Mesothelial cell of epicardium (in vitro differentiated cells): ENCODE measurements around the gene CRYBB1. TPM values are rescaled to one million over a fixed set of nuclear protein-coding genes. Genes with fewer than 3 reads are reported as not detected.

Experiments used
- DNase-seq, 2 experiments: peaks; one replicate each; pipeline ENCODE4 v3.0.0; 2021; ENCODE audit warnings: low spot score in 2 of 2; ENCODE audit not compliant: unreplicated experiment in 2 of 2
- H3K27ac Mint-ChIP-seq: 2 replicates; pipeline ENCODE4 v1.8.0; 2021; ENCODE audit warnings: mixed read lengths
- H3K27me3 Mint-ChIP-seq: 2 replicates; pipeline ENCODE4 v1.8.0; 2021; ENCODE audit warnings: low read depth, mixed read lengths
- H3K36me3 Mint-ChIP-seq: 2 replicates; pipeline ENCODE4 v1.8.0; 2021; ENCODE audit warnings: mixed read lengths
- H3K4me1 Mint-ChIP-seq: 2 replicates; pipeline ENCODE4 v1.8.0; 2021; ENCODE audit warnings: mixed read lengths
- H3K4me3 Mint-ChIP-seq: 2 replicates; pipeline ENCODE4 v1.8.0; 2021; ENCODE audit warnings: mild to moderate bottlenecking, moderate library complexity, mixed read lengths
- H3K9me3 Mint-ChIP-seq: 2 replicates; pipeline ENCODE4 v1.8.0; 2021; ENCODE audit warnings: mixed read lengths
- total RNA-seq: library from RNA; stranded (reverse); gene quantifications from 3 replicates; pipeline ENCODE4 v1.2.1, GENCODE V29; 2021
- TF ChIP-seq, protein P1 (sequence below): fragments of 200-600 bp; sonication (generic); IDR thresholded peaks from one replicate; pipeline ENCODE4 v1.5.0; 2021; ENCODE audit warnings: antibody characterized with exemption; ENCODE audit not compliant: unreplicated experiment

The CRYBB1 gene
- total RNA-seq, 1 donor from 2014 or later, result not detected

DNA sequence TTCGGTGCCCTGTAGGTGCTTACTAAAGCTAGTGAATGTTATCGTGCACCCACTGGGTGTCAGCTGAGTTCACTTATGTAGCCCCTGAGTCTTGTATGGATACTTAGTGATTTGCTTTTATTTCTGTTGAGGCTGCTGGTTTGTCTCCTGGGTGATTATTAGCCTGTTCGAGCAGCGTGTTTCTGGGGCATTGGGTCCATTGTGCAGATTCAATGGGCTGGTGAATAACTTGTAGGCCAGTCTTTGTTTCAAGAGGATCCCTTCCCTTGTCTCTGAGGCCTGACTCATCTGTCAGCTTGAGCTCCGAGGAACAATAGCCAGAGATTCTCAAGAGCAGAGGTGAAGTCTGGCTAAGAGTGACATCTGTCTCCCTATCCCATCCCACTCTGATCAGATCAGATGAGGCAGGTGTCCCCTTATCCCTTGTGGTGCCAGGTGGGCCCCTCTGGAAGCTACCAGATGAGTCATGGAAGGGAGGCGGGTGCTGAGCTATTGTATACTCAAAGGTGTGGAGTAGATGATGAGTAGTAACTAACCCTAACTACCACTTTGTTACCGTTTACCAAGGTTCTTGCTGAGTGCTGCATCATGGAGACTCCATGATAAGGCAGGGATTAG is 43.2 kb upstream of the CRYBB1 start:
- no peak for DNase-seq
- no peak overlapping the region for H3K27ac Mint-ChIP-seq
- TF ChIP-seq, protein P1, sequence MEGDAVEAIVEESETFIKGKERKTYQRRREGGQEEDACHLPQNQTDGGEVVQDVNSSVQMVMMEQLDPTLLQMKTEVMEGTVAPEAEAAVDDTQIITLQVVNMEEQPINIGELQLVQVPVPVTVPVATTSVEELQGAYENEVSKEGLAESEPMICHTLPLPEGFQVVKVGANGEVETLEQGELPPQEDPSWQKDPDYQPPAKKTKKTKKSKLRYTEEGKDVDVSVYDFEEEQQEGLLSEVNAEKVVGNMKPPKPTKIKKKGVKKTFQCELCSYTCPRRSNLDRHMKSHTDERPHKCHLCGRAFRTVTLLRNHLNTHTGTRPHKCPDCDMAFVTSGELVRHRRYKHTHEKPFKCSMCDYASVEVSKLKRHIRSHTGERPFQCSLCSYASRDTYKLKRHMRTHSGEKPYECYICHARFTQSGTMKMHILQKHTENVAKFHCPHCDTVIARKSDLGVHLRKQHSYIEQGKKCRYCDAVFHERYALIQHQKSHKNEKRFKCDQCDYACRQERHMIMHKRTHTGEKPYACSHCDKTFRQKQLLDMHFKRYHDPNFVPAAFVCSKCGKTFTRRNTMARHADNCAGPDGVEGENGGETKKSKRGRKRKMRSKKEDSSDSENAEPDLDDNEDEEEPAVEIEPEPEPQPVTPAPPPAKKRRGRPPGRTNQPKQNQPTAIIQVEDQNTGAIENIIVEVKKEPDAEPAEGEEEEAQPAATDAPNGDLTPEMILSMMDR, result no peak
- H3K27me3 Mint-ChIP-seq, result peaks cover 43% of the 10 kb centered on the region
- no peaks in the 10 kb centered on the region for H3K9me3 Mint-ChIP-seq
- H3K36me3 Mint-ChIP-seq, result no peaks in the 10 kb centered on the region
- peaks cover 17% of the 10 kb centered on the region for H3K4me1 Mint-ChIP-seq
- H3K4me3 Mint-ChIP-seq, result no peak overlapping the region

DNA sequence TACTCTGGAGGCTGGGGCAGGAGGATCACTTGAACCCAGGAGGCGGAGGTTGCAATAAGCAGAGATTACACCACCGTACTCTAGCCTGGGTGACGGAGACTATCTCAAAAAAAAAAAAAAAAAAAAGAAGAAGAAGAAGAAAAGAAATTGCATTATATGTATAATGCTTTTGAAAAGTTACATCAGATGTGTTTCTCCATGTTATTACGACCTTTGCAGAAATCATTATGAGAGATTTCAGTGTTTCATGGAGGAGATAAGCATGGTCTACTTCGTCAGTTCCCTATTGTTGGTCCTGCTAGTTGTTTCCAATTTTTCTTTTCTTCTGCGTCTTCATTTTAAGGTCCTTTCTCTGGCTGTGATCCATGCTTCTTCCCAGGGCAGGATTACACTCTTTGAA is 42.5 kb upstream of the CRYBB1 start:
- Mint-ChIP-seq H3K4me3 (no peak overlapping the region), H3K4me1 (peaks cover 17% of the 10 kb centered on the region), H3K36me3 (no peaks in the 10 kb centered on the region), H3K9me3 (no peaks in the 10 kb centered on the region), H3K27me3 (peaks cover 49% of the 10 kb centered on the region), H3K27ac (no peak overlapping the region)
- TF ChIP-seq, protein P1, result no peak
- DNase-seq, result no peak

DNA sequence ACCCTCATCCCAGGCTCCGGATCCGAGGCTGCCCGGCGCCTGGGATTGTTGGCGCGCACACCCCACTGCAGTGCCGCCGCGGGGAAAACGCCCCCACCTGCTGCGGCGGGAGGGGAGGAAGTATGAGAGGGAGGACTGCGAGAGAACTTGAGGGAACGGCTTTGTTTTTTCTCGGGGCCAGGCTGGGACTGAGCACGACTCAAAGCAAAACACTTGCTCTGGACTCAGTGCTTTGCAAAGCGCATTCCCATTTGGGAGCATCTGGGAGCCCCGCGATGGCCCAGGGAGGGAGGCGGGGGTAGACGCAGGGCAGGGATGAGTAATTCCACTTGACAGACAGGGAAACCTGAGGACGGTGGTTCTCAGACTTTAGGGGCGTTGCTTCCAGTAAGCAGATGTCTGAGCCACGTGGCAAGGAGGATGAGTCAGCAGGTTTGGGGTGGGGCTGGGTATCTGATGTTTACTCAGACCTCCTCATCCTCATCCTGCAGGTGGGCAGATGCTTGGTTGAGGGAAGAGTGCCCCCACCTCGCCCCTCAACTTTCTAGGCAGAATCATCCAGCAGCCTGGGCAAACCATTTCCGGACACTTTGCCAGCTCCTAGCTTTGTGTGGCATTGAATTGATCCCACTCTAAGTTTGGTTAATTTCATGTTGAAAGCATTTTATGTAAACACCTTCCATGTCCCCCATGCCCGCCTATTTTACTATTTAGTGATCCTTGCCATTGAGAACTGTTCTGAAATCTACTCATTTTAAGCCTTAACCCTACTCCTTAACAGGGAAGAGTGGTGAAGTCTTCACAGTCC is 41.0 kb upstream of the CRYBB1 start:
- Mint-ChIP-seq H3K27me3 (peaks cover 61% of the 10 kb centered on the region), H3K4me1 (peaks cover 17% of the 10 kb centered on the region), H3K36me3 (no peaks in the 10 kb centered on the region), H3K27ac (peak overlapping the region; percentile 72), H3K4me3 (peak overlapping the region; percentile 69), H3K9me3 (no peaks in the 10 kb centered on the region)
- TF ChIP-seq, protein P1, result no peak
- DNase-seq, result no peak

DNA sequence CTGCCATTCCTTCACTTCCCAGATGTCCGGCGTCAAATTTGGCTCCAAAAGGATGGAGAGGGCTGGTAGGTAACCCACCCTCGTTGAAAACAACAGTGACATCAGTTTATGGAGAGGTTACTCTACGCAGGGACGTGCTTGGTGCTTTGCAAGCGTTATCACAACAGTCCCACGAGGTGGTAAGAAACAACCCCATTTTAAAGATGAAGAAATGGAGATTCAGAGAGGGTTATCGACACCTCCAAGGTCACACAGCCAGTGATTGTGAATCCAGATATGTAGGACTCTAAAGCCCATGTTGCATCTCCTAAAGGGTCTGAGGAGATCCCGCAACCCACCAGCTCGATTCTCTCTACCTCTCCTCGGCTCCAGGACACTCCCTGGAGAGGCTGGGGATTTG is 40.3 kb upstream of the CRYBB1 start:
- Mint-ChIP-seq H3K9me3 (no peaks in the 10 kb centered on the region), H3K4me3 (peak overlapping the region; percentile 69), H3K27ac (no peak overlapping the region), H3K27me3 (peaks cover 68% of the 10 kb centered on the region), H3K36me3 (no peaks in the 10 kb centered on the region), H3K4me1 (peaks cover 17% of the 10 kb centered on the region)
- TF ChIP-seq, protein P1, result no peak
- DNase-seq, result no peak

DNA sequence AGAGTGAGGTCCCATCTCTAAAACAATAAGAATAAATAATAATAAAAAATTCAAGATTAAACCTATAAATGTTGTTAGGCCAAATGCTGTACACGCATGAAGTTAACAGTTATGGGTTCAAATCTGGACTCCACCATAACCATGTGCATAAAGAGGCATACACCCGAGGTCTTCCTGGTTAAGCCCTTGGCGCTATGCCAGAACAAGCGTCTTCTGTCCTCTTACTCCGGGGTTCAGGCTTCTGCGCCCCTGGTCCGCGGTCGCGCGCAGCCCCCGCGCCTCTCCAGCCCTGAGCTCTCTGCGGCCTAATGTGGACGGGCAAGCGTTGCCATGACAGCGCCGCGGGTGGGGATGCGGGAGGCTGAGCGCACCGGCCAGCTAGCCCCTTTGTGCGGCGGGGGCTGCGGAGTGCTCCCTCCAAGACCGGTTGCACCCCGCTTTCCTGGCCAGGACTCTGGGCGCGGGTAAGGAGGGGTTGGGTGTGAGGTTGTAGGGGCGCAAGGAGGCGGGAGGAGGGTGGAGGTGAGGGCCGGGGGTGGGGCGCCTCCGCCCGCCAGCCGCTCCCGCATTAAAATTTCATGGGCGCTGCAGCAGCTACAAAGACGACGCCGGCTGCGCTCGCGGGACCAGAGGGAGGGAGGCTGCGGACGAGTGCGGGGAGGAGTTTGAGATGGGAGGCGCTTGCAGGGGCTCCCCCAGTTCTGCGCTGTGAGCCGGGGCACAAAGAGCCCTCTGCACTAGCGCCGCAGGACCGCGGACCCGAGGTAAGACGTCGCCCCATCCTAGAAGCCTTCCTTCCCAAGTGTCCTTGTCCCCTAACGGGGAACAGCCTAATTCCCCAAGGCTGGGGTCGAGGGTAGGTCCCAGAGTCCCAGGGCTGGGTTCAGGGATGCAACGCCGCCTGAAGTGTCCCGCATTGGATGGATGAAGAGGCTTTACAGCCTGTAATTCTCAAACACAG is 39.3 kb upstream of the CRYBB1 start, which contains the start of gene MIAT:
Gene MIAT, plus strand, starts transcription at position 698 of the 961 bp plus-strand sequence.
- Mint-ChIP-seq H3K9me3 (no peaks in the 10 kb centered on the region), H3K36me3 (no peaks in the 10 kb centered on the region), H3K4me3 (peak within 1 kb of the TSS; percentile 69), H3K27me3 (peaks cover 75% of the 10 kb centered on the region), H3K27ac (no peak within 1 kb of the TSS), H3K4me1 (peaks cover 17% of the 10 kb centered on the region)
- TF ChIP-seq, protein P1, result no peak
- no peak for DNase-seq
